HG03039 (cell line): ENCODE data around the gene BCAS1.

Source experiments
- ATAC-seq: cut with Tn5 transposase; IDR thresholded peaks from one replicate; pipeline ENCODE4 v1.9.1; 2021; ENCODE audit warnings: mild to moderate bottlenecking, moderate library complexity; ENCODE audit not compliant: unreplicated experiment

The BCAS1 gene

GRCh38 chr20:54070187-54070987 lies at the start of gene BCAS1:
Gene BCAS1, minus strand, starts transcription at chr20:54070594. Its CDS starts 11,876 bp downstream, at chr20:54058718.
- ATAC-seq: no peak

- ATAC-seq: no peak
Measured at GRCh38 chr20:54119744-54120143, 49.4 kb upstream of the BCAS1 start.

GRCh38 chr20:54118220-54119001 lies 48.0 kb upstream of the BCAS1 start:
- ATAC-seq: no peak

- no peak for ATAC-seq
Measured at GRCh38 chr20:54116550-54117235, 46.3 kb upstream of the BCAS1 start.

GRCh38 chr20:54115172-54115854 lies 44.9 kb upstream of the BCAS1 start:
- ATAC-seq: no peak

GRCh38 chr20:54114109-54114508 lies 43.7 kb upstream of the BCAS1 start:
- no peak for ATAC-seq

GRCh38 chr20:54113566-54113965 lies 43.2 kb upstream of the BCAS1 start:
- ATAC-seq: no peak

- ATAC-seq: no peak
Measured at GRCh38 chr20:54112221-54112884, 42.0 kb upstream of the BCAS1 start.

GRCh38 chr20:54111460-54111859 lies 41.1 kb upstream of the BCAS1 start:
- no peak for ATAC-seq

GRCh38 chr20:54110457-54110856 lies 40.1 kb upstream of the BCAS1 start:
- no peak for ATAC-seq

GRCh38 chr20:54110041-54110440 lies 39.6 kb upstream of the BCAS1 start:
- ATAC-seq: no peak

GRCh38 chr20:54108817-54109216 lies 38.4 kb upstream of the BCAS1 start:
- ATAC-seq: no peak

GRCh38 chr20:54108326-54108642 lies 37.9 kb upstream of the BCAS1 start:
- no peak for ATAC-seq

GRCh38 chr20:54107600-54108325 lies 37.4 kb upstream of the BCAS1 start:
- no peak for ATAC-seq

- ATAC-seq: no peak
Measured at GRCh38 chr20:54107181-54107580, 36.8 kb upstream of the BCAS1 start.

- no peak for ATAC-seq
Measured at GRCh38 chr20:54106162-54106561, 35.8 kb upstream of the BCAS1 start.

- no peak for ATAC-seq
Measured at GRCh38 chr20:54105653-54106052, 35.3 kb upstream of the BCAS1 start.

- ATAC-seq: no peak
Measured at GRCh38 chr20:54104781-54105180, 34.4 kb upstream of the BCAS1 start.

GRCh38 chr20:54103762-54104600 lies 33.6 kb upstream of the BCAS1 start:
- ATAC-seq: no peak
